Calu3 (cell line): Measurements from ENCODE around the gene MAK. TPM values are rescaled to one million over a fixed set of nuclear protein-coding genes. Genes with fewer than 3 reads are reported as not detected.

Experiments used
- BruUV-seq: library from RNA; stranded (reverse); fragments of 400-500 nt; replicated peaks from 2 replicates; lab custom pipeline; 2021; lab: Mats Ljungman, UMichigan
- CTCF ChIA-PET: fragments of 300-600 bp; sonication (Branson Sonifier 250); formaldehyde crosslinking; loops from one replicate; lab custom pipeline; 2022; ENCODE audit warnings: antibody characterized with exemption; lab: Charles Lee
- DNase-seq: peaks from one replicate; pipeline ENCODE4 v3.0.0; 2022
- H3K27ac Mint-ChIP-seq: one replicate; pipeline ENCODE4 v1.8.0; 2022; ENCODE audit warnings: mixed read lengths; ENCODE audit not compliant: unreplicated experiment
- H3K27me3 Mint-ChIP-seq: one replicate; pipeline ENCODE4 v1.8.0; 2022; ENCODE audit warnings: mixed read lengths; ENCODE audit not compliant: unreplicated experiment
- H3K36me3 Mint-ChIP-seq: one replicate; pipeline ENCODE4 v1.8.0; 2022; ENCODE audit warnings: mild to moderate bottlenecking, moderate library complexity, mixed read lengths; ENCODE audit not compliant: insufficient read depth, unreplicated experiment
- H3K4me1 Mint-ChIP-seq: one replicate; pipeline ENCODE4 v1.8.0; 2022; ENCODE audit warnings: mild to moderate bottlenecking, low read depth, mixed read lengths; ENCODE audit not compliant: unreplicated experiment
- H3K4me3 Mint-ChIP-seq: one replicate; pipeline ENCODE4 v1.8.0; 2022; ENCODE audit warnings: mild to moderate bottlenecking, low read depth, moderate library complexity, mixed read lengths; ENCODE audit not compliant: unreplicated experiment
- H3K9me3 Mint-ChIP-seq: one replicate; pipeline ENCODE4 v1.8.0; 2022; ENCODE audit warnings: low read depth, mixed read lengths; ENCODE audit not compliant: unreplicated experiment
- CTCF ChIP-seq: fragments of 200-600 bp; IDR thresholded peaks from one replicate; pipeline ENCODE4 v1.8.0; 2022; ENCODE audit warnings: antibody characterized with exemption; ENCODE audit not compliant: unreplicated experiment
- intact Hi-C: fragments of 100-400 bp; cut with micrococcal nuclease; formaldehyde crosslinking; loops from one replicate; pipeline ENCODE4 v1.10.0; 2022; ENCODE audit not compliant: unreplicated experiment
- total RNA-seq: library from RNA; stranded (reverse); gene quantifications from 2 replicates; pipeline ENCODE4 v1.2.3, GENCODE V29; 2022

Gene MAK
- total RNA-seq, 1 experiment from 2014 or later: 0.35 TPM

DNA sequence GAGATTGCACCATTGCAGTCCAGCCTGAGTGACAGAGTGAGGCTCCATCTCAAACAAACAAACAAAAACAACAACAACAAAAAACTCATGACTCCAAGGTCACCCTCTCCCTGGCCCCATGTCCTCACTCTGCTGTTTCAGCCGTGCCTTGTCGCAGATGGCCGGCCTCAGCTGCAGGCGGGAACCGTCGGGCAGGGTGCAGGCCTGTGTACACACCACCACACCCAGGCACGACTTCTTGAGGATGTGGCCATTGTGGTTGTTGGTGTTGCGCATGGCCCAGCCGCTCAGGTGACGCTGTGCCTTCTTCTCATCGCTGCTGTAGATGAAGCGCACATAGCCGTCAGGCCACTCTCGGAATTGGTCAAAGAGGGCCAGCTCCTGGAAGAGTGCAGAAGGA, 38.7 kb upstream of the MAK start:
- CTCF ChIA-PET: no interaction called here
- no peak for TF ChIP-seq CTCF

DNA sequence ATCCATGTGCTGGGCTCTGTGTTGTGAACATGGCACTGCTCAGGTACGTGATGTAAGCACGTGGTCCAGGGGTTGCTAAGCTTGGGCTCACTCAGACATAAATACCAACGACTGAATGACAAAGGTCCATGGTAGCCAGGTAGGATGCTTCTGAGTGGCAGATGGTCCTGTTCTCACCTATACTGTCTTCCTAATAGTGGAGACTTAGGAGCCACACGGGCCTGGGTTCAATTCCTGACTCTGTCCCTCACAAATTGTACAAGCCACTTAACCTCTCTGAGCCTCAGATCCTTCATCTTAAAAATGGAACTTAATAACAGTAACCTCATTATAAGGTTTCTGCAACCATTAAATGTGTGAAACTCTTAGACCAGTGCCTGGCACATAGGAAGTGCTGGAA, 36.7 kb upstream of the MAK start:
- intact Hi-C loops: no loop called here
- Mint-ChIP-seq H3K9me3 (no peaks in the 10 kb centered on the region), H3K27ac (no peak overlapping the region), H3K27me3 (no peaks in the 10 kb centered on the region), H3K4me1 (peaks cover 8% of the 10 kb centered on the region), H3K36me3 (no peaks in the 10 kb centered on the region), H3K4me3 (no peak overlapping the region)
- DNase-seq: no peak
- BruUV-seq: no TSS peak
- CTCF ChIA-PET: no interaction called here
- no peak for TF ChIP-seq CTCF

More for the DNA sequence above, 38.7 kb upstream of the MAK start:
- no TSS peak for BruUV-seq
- DNase-seq: no peak
- H3K9me3 Mint-ChIP-seq: no peaks in the 10 kb centered on the region
- peaks cover 8% of the 10 kb centered on the region for H3K4me1 Mint-ChIP-seq
- H3K36me3 Mint-ChIP-seq: no peaks in the 10 kb centered on the region
- no peak overlapping the region for H3K27ac Mint-ChIP-seq
- H3K27me3 Mint-ChIP-seq: no peaks in the 10 kb centered on the region
- intact Hi-C loops: no loop called here
- H3K4me3 Mint-ChIP-seq: no peak overlapping the region

DNA sequence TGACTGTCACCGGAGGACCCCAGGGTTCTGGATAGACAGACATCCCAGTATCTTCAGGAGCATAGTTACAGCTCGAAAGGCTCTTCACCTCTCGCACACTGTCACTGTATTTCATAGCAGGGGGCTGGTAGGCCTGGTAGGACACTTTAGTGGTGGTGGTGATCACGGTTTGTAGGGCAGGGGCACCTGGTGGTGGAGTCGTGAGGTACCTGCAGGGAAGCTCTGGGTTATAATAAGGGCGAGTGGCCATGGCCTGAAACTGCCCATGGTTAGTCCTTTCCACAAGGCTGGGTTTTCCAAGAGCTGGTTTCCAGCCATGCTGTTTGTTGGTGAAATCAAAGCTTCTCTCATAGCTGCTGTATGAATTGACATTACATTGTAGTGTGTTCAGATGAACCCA, 35.9 kb upstream of the MAK start:
- Mint-ChIP-seq H3K4me1 (peaks cover 8% of the 10 kb centered on the region), H3K9me3 (no peaks in the 10 kb centered on the region), H3K36me3 (no peaks in the 10 kb centered on the region), H3K4me3 (no peak overlapping the region), H3K27ac (no peak overlapping the region), H3K27me3 (no peaks in the 10 kb centered on the region)
- CTCF ChIA-PET: no interaction called here
- BruUV-seq: no TSS peak
- intact Hi-C loops: no loop called here
- no peak for TF ChIP-seq CTCF
- DNase-seq: no peak

DNA sequence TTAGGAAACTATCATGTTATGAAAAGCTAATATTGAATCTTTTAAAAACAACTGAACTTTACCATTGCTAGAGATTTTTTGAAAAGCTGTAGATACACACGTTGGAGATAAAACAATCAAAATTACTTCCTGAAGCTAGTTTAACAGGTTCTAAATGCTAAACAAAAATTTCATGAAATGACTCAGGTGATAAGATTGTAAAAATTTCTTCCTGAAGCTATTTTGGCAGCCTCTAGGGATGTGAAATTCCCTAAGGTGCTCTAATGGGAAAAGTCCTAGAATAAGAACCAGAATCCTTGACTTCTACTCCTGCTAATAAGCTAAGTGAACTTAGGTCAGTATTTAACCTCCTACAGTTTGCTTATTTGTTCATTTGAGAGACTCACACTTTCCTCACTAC, 35.0 kb upstream of the MAK start:
- H3K4me3 Mint-ChIP-seq: no peak overlapping the region
- no TSS peak for BruUV-seq
- no peak for TF ChIP-seq CTCF
- no peak for DNase-seq
- intact Hi-C loops: no loop called here
- CTCF ChIA-PET: interaction anchor here (1.1 kb wide), 1 partner anchor 23 kb away, joined by 3 read pairs; no protein-coding TSS in a partner anchor
- H3K27me3 Mint-ChIP-seq: no peaks in the 10 kb centered on the region
- no peak overlapping the region for H3K27ac Mint-ChIP-seq
- no peaks in the 10 kb centered on the region for H3K9me3 Mint-ChIP-seq
- peaks cover 8% of the 10 kb centered on the region for H3K4me1 Mint-ChIP-seq
- no peaks in the 10 kb centered on the region for H3K36me3 Mint-ChIP-seq
